Thyroid gland (tissue), 4 donors: ENCODE data around the gene FAM72B.
"Not testable (repeated sequence)": the region's sequence is repeated elsewhere in the genome, so short reads cannot be mapped to it uniquely, and the experiment has no call there.

Experiments used
- CTCF ChIP-seq, 6 experiments: fragments of 200-600 bp in 3 of 6; fragments of 450-650 bp in 3 of 6; sonication (generic) in 3 of 6; IDR thresholded peaks; one replicate each; pipeline ENCODE4 v1.5.1; 2016 to 2019; ENCODE audit warnings: antibody characterized with exemption in 6 of 6, mild to moderate bottlenecking in 2 of 6, inconsistent platforms in 1 of 6, moderate library complexity in 1 of 6
- POLR2A ChIP-seq, 2 donors: fragments of 450-650 bp; IDR thresholded peaks; one replicate each; pipeline ENCODE4 v1.6.1; 2017; ENCODE audit warnings: antibody characterized with exemption in 2 of 2, mild to moderate bottlenecking in 2 of 2, moderate library complexity in 1 of 2

DNA sequence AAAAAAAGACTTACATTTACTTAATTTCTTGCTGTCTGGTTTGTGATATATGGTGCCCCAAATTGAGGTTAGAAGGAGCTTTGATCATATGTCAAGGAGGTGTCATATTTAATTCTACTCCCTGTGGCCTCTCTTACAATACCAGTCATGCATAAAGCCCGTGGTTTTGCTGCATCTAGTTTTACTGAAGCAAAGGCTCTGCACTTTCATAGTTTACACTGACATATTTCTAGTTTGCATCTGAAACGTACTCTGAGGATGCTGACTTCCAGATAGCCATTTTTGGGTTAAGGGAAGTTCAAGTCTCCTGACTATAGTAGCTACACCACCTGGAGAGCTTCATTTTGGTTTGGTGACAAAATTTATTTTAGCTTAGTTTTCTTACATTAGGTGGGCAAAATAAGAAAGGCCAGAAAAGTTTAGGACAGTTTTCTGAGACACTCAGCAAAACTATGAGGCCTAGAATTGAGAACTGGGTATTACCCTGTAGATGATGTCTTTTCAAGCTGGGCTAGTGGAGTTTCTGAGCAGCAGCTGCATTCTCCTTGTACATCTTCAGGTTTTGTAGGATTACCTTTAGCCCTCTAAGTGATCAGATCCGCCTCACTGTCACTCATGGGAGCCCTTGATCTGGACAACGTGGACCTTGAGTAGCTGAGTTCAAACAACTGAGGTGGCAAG, 48.4 kb upstream of the FAM72B start:
- not testable (repeated sequence) for TF ChIP-seq CTCF, POLR2A (IDR thresholded peaks at IDR 0.05)
